Daoy (cell line): ENCODE results near the gene MAEA. TPM values are rescaled to one million over a fixed set of nuclear protein-coding genes. Genes with fewer than 3 reads are reported as not detected.

Experiments used
- DNase-seq: peaks from one replicate; pipeline ENCODE4 v3.0.0-alpha.2; 2015; ENCODE audit warnings: low read depth
- total RNA-seq: library from RNA; depleted of rRNA; stranded (reverse); fragments of >200 nt; shearing (Covaris generic); gene quantifications from 2 replicates; pipeline ENCODE4 v1.2.3, GENCODE V29; 2014; rRNA removed

MAEA gene
- total RNA-seq, 1 experiment from 2014 or later = 68.7 TPM

DNA sequence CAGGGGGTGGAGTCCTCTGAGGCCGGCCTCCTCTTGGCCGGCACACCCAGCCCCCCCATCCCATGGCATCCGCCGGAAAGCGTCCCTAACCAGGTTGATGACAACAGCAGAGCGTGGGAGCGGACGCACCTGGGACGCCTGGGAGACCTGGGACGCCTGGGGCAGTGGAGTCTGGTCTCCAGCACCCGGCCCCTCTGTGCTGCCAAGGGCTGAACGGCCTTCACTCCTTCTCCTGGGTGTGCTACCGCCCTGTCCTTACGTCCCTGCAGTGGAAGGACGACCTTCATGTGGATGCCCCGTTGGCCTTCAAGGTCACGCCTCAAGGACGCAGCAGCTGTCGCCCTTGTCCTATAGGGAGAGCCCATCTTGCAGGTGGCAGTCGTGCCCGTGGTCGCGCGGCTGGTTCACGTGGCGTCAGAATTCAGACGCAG is 89.7 kb downstream of the MAEA start:
- no peak for DNase-seq

DNA sequence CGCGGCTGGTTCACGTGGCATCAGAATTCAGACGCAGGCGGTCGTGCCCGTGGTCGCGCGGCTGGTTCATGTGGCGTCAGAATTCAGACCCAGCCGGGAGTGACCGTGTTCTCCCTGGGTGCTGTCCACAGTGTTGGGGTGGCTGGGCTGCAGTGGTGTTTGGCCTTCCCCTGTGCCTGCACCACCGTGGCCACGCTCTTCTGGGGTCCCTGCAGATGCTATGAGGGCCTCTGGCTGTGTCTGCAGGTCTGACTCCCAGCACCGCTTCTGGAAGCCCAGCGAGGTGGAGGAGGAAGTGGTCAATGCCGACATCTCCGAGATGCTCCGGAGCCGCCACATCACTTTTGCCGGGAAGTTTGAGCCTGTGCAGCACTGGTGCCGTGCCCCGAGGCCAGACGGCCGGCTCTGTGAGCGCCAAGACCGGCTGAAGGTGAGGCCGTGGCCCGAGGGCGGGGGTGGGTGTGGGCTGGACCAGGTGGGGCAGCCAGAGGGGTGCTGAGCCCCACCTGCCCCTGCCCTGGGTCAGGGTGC is 90.2 kb downstream of the MAEA start:
- DNase-seq = no peak

DNA sequence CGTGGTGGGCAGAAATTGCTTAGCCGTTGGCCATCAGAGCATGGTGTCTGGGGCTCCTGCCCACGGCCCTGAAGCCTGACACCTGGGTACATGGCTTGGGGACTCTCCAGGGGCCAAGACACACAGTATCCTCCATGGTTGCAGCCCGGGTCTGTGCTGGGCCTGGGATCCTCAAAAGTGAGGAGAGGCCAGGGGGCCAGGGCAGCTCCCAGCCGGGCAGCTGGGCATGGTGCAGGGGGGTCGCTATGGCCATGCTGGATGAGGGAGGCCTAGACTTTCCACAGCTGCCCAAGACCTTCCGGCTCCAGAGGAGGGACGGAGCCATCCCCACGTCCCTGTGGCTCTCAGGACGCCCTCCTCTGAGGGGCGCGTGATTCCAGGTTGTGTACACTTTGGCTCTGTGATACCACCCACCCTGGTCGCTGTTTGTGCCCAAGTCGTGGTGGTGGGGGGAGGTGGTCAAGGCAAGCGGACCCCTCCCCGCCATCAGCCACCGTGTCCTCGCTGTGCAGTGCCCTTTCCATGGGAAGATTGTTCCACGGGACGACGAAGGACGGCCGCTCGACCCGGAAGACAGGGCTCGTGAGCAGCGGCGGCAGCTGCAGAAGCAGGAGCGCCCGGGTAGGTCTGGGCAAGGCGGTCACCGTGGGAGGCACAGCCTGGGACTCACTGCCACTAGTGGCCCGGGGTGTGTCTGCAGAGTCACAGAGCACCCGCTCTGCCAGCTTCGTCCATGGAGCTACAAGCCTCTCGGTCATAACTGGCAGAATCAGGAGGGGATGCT is 90.9 kb downstream of the MAEA start:
- no peak for DNase-seq

DNA sequence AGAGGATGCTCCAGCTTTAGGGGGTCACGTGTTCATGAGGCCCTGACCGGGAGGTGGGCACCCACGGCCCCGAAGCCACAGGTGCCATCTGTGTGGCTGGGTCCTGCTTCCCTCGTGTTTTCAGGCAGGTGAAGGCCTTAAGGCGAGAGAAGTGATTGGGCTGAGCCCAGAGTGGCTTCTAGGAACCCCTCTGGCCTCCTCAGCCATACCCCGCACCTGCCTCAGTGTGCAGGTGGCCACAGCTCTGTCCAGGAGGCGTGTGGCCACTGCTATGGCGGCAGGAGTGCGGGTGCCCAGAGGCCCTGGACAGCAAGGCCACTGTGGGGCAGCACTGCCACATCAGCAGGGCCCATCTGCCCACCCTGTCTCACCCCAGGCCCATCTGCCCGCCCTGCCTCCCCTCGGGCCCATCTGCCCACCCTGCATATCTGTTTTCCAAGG is 91.5 kb downstream of the MAEA start:
- no peak for DNase-seq

DNA sequence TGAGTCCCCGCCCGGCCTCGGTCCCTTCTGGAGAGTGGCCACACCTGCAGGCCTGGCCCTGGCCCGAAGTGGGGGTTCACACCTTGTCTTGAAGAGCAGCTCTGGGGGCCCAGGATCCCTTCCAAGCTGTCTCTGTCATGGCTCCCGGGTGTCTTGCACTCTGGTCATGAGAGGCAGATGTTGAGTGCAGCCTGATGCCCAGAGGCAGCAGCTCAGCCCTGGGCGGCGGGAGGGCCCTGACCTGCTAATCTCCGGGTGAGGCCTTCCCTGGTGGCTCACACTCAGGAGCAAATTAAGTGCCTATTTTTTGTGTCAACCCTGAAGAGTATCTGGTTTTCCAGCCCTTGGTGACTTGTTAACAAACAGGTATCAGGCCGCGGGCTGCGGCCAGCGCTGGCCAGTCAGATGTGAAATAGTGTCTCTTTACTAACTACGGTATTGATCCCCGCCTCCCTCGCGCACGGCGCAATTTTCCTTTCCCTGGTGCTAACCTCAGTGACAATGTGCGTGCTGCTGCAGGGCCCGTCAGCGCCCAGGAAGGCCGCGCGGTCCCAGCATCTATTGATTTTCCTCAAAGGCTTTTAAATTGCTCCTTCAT is 92.4 kb downstream of the MAEA start:
- no peak for DNase-seq

DNA sequence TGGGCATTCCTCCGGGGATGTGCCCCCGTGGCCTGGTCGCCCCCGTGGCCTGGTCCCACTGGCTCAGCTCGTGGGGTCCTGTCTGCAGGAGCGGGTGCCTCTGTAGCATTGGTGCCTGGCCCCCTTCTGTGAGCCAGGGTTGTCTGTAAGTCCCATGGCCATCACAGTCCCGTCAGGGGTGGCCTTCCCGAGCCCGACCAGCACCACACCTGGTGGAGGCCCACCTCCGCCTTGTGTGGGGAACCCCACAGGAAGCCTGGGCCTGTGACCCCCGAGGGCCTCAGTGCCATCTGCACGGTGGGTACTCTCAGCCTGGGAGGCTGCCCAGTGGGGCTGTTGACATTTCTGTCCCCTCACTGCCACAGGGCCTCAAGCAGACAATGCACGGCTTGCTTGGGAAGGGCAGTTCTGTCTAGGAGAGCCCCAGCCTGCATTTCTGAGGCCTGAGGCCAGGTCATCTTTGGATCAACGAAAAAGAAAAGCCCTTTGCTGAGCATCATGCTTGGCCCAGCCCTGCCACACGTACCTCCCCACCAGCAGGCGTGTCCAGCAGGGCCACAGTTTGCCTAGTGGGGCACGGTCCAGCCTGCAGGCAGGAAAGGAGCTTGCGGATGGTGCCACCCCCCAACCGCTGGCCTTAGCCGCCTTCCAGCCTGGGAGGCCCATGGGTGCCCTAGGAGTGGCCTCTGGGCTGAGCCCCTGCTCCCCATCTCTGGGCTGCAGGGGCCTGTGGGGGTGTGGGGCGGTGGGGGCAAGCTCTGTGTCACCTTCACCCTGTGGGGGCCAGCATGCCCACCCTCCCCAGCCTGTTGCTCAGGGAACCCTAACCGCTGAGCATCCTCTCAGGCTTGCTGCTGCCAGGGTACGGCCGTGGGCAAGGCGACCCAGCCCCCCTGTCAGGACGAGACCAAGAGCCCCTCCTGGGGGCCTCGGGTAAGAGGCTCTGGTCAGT is 93.4 kb downstream of the MAEA start:
- no peak for DNase-seq

DNA sequence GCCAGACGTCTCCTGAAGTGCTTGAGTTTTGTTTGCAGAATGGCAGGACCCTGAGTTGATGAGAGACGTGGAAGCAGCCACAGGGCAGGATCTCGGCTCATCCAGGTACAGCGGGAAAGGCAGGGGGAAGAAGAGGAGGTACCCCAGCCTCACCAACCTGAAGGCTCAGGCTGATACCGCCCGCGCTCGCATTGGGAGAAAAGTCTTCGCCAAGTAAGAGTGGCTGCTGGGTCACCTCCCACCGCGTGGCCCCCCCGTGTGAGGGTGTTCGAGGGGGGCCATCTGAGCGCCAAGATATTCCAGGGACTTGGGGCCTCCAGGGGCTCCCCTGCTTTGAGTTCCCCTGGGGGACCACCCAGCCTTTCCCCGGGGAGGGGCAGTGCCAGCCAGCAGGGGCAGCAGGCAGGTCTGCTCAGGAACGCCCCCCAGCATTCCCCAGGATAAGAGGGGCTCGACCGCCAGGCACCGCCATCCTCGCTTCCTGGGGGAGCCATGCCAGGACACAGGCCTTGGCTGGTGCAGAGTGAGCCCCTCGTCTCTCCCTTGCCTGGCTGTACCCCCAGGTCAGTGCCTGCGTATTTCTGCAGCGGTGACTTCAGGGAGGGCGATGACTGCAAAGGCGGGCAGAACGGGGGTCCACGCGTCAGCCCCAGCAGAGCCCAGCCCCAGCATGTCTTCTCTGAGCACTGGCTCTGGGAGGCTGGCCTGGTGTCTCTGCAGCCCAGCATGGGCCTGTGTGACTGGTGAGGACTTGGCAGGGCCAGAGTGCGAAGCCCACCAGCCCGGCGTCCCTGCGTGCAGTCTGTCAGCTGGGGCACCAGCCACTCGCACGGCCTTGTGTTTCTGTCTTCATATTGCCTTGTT is 94.3 kb downstream of the MAEA start:
- no peak for DNase-seq

DNA sequence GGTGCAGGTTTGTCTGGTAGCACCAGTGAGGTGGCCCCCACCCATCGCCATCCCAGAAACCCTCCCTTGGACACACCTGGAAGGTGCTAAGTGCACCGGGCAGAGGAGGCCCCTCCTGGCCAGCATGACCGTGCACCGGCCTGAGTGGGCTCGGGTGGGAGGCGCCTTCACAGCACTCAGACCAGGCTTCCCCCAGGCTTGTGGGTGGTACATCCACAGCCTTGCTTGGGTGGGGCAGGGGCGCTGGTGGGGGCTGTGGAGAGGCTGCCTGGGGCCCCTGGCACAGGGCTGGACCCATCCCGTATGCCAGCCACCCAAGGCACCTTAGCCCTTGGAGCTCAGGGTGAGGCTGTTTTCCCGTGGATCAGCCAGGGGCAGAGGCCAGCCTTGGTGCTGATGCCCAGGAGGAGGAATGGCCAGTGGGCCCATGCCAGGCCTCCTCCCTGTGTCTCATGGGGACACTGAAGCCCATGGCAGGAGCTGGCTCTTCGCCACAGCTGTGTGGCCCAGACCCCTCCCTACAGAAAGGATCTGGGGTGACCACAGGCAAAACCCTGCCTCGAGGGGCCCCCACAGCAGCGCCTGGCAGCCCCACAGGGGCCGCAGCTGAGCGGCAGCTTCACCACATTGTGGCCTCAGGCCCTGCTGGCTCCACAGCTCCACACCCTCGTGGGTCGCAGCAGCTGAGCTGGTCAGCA is 95.1 kb downstream of the MAEA start:
- DNase-seq = no peak

DNA sequence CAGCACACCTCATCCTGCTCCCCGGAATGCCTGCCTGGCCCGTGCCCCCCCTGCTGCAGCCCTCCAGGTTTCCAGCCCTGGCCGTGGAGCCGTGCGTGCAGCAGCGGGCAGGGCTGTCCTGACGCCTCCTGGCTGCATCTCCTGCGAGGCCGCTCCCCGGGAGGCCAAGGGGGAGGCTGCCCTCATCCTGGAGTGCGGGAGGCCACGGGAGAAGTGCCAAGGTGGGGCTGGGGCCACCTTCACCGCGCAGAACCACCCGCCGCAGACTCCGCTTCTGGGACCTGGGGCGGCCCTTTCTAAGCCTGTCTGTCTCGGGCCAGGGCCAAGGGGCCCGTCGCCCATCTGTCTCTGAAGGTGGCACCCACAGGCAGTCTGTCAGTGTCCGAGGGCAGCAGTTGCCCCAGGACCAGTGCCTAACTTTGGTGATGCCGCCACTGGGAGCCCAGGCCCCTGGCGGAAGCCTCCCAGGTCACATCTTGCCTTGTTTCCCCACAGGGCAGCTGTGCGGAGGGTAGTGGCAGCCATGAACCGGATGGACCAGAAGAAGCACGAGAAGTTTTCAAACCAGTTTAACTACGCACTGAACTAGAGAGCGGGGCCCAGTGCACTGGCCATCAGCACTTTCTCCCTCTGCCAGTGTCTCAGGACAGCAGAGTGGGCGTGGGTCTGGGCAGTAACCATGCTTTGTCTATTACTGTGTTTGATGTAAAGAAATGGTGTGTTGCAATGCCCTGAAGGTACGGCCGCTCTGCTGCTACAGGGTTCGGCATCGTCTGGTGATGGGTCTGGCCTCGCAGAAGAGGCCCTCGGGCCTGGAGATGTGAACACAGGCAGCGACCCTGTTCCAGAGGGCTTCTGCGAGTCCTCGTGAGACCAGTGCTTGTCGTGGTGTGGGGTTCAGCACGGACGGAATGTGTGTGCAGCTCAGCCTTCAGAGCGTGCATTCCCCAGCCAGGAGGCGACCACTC is 96.0 kb downstream of the MAEA start:
- no peak for DNase-seq

Other genes with a start within 250 kb of the MAEA start
- gene RNF212, start 176.3 kb upstream of the MAEA start, total RNA-seq = not detected in 2 replicates
- gene SPON2, start 117.3 kb upstream of the MAEA start, total RNA-seq = 0.29 TPM in 1 of 2 replicates, not detected in the other
- 110 and 115 TPM in 2 replicates for gene CTBP1, start 40.8 kb upstream of the MAEA start, total RNA-seq
- 3.2 and 4.9 TPM in 2 replicates for gene UVSSA, start 57.3 kb downstream of the MAEA start, total RNA-seq
- not detected in 2 replicates for gene NKX1-1, start 116.6 kb downstream of the MAEA start, total RNA-seq